UCSD-AML1 (cell line): ENCODE results near the gene CFAP251.
"Not testable (repeated sequence)": the region's sequence is repeated elsewhere in the genome, so short reads cannot be mapped to it uniquely, and the experiment has no call there.

Experiments
- DNase-seq: peaks from one replicate; lab custom pipeline; 2025; ENCODE audit not compliant: unreplicated experiment; lab: John Stamatoyannopoulos, UW

Gene CFAP251

GRCh38 chr12:121908702-121909101 is 9.7 kb upstream of the CFAP251 start:
- no peak for DNase-seq

- no peak for DNase-seq
Measured at GRCh38 chr12:121911824-121912585, 6.4 kb upstream of the CFAP251 start.

GRCh38 chr12:121915841-121916321 is 2.5 kb upstream of the CFAP251 start:
- DNase-seq = no peak

- DNase-seq = no peak
Measured at GRCh38 chr12:121916719-121917118, 1.7 kb upstream of the CFAP251 start.

GRCh38 chr12:121918679-121919038 is 267 bp downstream of the CFAP251 start:
- no peak for DNase-seq

GRCh38 chr12:121921066-121921465 is 2.7 kb downstream of the CFAP251 start:
- no peak for DNase-seq

- no peak for DNase-seq
Measured at GRCh38 chr12:121925358-121925695, 6.9 kb downstream of the CFAP251 start.

GRCh38 chr12:121926874-121927706 is 8.7 kb downstream of the CFAP251 start:
- DNase-seq = peak; percentile 32

- no peak for DNase-seq
Measured at GRCh38 chr12:121927813-121928212, 9.4 kb downstream of the CFAP251 start.

- not testable (repeated sequence) for DNase-seq
Measured at GRCh38 chr12:121929545-121929944, 11.2 kb downstream of the CFAP251 start.

- no peak for DNase-seq
Measured at GRCh38 chr12:121930862-121931261, 12.5 kb downstream of the CFAP251 start.

GRCh38 chr12:121932176-121932536 is 13.8 kb downstream of the CFAP251 start:
- DNase-seq = no peak

GRCh38 chr12:121932914-121933521 is 14.6 kb downstream of the CFAP251 start:
- DNase-seq = no peak

GRCh38 chr12:121933522-121934308 is 15.3 kb downstream of the CFAP251 start:
- peak; percentile 26 for DNase-seq

- DNase-seq = no peak
Measured at GRCh38 chr12:121934309-121934664, 15.9 kb downstream of the CFAP251 start.

- no peak for DNase-seq
Measured at GRCh38 chr12:121937654-121938053, 19.3 kb downstream of the CFAP251 start.

GRCh38 chr12:121939186-121939585 is 20.8 kb downstream of the CFAP251 start:
- no peak for DNase-seq

GRCh38 chr12:121939992-121940766 is 21.8 kb downstream of the CFAP251 start:
- no peak for DNase-seq

- DNase-seq = no peak
Measured at GRCh38 chr12:121942145-121942718, 23.8 kb downstream of the CFAP251 start.

GRCh38 chr12:121943926-121944325 is 25.5 kb downstream of the CFAP251 start:
- DNase-seq = no peak
